HEK293T (cell line): ENCODE measurements around the gene BBS10.

Source experiments
- BHLHE40 ChIP-seq: fragments of 450-650 bp; IDR thresholded peaks from 2 replicates; pipeline ENCODE4 v1.6.1; 2016; ENCODE audit warnings: mild to moderate bottlenecking, moderate library complexity, borderline replicate concordance
- CTBP1 ChIP-seq: fragments of 450-650 bp; IDR thresholded peaks from 2 replicates; pipeline ENCODE4 v1.6.1; 2016; ENCODE audit warnings: borderline replicate concordance
- ELF4 ChIP-seq: fragments of 450-650 bp; IDR thresholded peaks from 2 replicates; pipeline ENCODE4 v1.6.1; 2017; ENCODE audit warnings: antibody characterized with exemption
- FOXA1 ChIP-seq: fragments of 450-650 bp; IDR thresholded peaks from 2 replicates; pipeline ENCODE4 v1.6.1; 2016; ENCODE audit warnings: mild to moderate bottlenecking
- FOXK2 ChIP-seq: fragments of 450-650 bp; IDR thresholded peaks from 2 replicates; pipeline ENCODE4 v1.6.1; 2016; ENCODE audit warnings: mild to moderate bottlenecking
- FOXM1 ChIP-seq: fragments of 450-650 bp; IDR thresholded peaks from 2 replicates; pipeline ENCODE4 v1.6.1; 2017; ENCODE audit warnings: mild to moderate bottlenecking, borderline replicate concordance
- HDGF ChIP-seq: fragments of 450-650 bp; IDR thresholded peaks from 2 replicates; pipeline ENCODE4 v1.6.1; 2017; ENCODE audit warnings: antibody characterized with exemption, borderline replicate concordance
- L3MBTL2 ChIP-seq: fragments of 450-650 bp; conservative IDR thresholded peaks from 2 replicates; pipeline ENCODE4 v1.6.1; 2016; ENCODE audit warnings: mild to moderate bottlenecking
- LEF1 ChIP-seq: fragments of 450-650 bp; IDR thresholded peaks from 2 replicates; pipeline ENCODE4 v1.6.1; 2017; ENCODE audit warnings: mild to moderate bottlenecking, borderline replicate concordance
- NFRKB ChIP-seq: fragments of 450-650 bp; IDR thresholded peaks from 2 replicates; pipeline ENCODE4 v1.6.1; 2016; ENCODE audit warnings: mild to moderate bottlenecking, moderate library complexity
- PKNOX1 ChIP-seq: fragments of 450-650 bp; IDR thresholded peaks from 2 replicates; pipeline ENCODE4 v1.6.1; 2016
- SP1 ChIP-seq: fragments of 450-650 bp; IDR thresholded peaks from 2 replicates; pipeline ENCODE4 v1.6.1; 2017
- SUZ12 ChIP-seq: fragments of 450-650 bp; IDR thresholded peaks from 2 replicates; pipeline ENCODE4 v1.6.1; 2016; ENCODE audit warnings: mild to moderate bottlenecking

- TF ChIP-seq HDGF (no peak), SUZ12 (no peak), PKNOX1 (no peak), ELF4 (no peak), BHLHE40 (no peak), SP1 (no peak), FOXM1 (no peak), LEF1 (no peak), NFRKB (no peak), FOXA1 (no peak), L3MBTL2 (no peak), FOXK2 (no peak), CTBP1 (no peak)
Measured at GRCh38 chr12:76346236-76346635, 2.0 kb downstream of the BBS10 start.
